Osteocyte (in vitro differentiated cells): ENCODE results near the gene ZNF554. TPM values are rescaled to one million over a fixed set of nuclear protein-coding genes. Genes with fewer than 3 reads are reported as not detected.

Experiments
- total RNA-seq: library from RNA; stranded (reverse); gene quantifications from 2 replicates; pipeline ENCODE4 v1.2.1, GENCODE V29; 2021

The ZNF554 gene
- total RNA-seq, 1 donor from 2014 or later: 7.4 TPM

Other genes with a start within 250 kb of the ZNF554 start
- 5.1 TPM in 2 replicates for gene GNG7, start 117.2 kb upstream of the ZNF554 start, total RNA-seq
- gene DIRAS1, start 98.5 kb upstream of the ZNF554 start, total RNA-seq: 5.8 and 6.9 TPM in 2 replicates
- gene SLC39A3, start 79.9 kb upstream of the ZNF554 start, total RNA-seq: 36.5 and 41.2 TPM in 2 replicates
- gene SGTA, start 36.6 kb upstream of the ZNF554 start, total RNA-seq: 50.7 and 53.2 TPM in 2 replicates
- 43.4 and 45.2 TPM in 2 replicates for gene THOP1, start 34.4 kb upstream of the ZNF554 start, total RNA-seq
- gene ZNF555, start 21.6 kb downstream of the ZNF554 start, total RNA-seq: 5.9 and 10.6 TPM in 2 replicates
- not detected in 2 replicates for gene ZNF556, start 47.5 kb downstream of the ZNF554 start, total RNA-seq
- 3.6 and 4.0 TPM in 2 replicates for gene ZNF57, start 81.1 kb downstream of the ZNF554 start, total RNA-seq
- 4.0 and 4.9 TPM in 2 replicates for gene ZNF77, start 125.1 kb downstream of the ZNF554 start, total RNA-seq
- 0.65 and 1.5 TPM in 2 replicates for gene TLE6, start 157.7 kb downstream of the ZNF554 start, total RNA-seq
- gene TLE2, start 209.4 kb downstream of the ZNF554 start, total RNA-seq: 13.2 and 14.9 TPM in 2 replicates
- 359 and 366 TPM in 2 replicates for gene TLE5, start 242.6 kb downstream of the ZNF554 start, total RNA-seq